Measurements from ENCODE around the gene KIF16B. TPM values are rescaled to one million over a fixed set of nuclear protein-coding genes. Genes with fewer than 3 reads are reported as not detected.

KIF16B gene
- total and polyA plus RNA-seq, 2 experiments from 2014 or later: 8.2 to 26.5 TPM

DNA sequence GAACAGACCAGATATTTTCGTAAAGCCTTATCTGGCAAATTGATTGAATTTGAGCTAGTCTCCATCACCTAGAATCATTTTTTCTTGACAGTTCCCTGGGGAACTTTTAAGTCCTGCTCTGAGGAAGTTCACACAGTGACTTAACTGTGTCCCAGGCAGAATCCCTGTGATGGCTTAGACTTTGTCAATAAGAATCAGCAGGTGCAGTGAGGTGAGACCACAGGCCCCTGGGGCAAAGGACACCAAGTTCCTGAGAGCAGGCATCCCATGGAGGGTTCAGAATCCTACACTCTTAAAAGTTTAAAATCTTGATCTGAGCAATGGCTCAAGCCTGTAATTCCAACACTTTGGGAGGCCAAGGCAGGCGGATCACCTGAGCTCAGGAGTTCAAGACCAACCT is 13.0 kb downstream of the KIF16B start:
- DNase-seq (ENCODE audit: low read depth in 1 of 2, low spot score in 1 of 2): no peak
- H3K36me3 ChIP-seq: no peaks in the 10 kb centered on the region
- H3K4me3 ChIP-seq: no peak overlapping the region
- no peaks in the 10 kb centered on the region for H3K27me3 ChIP-seq
- H3K27ac ChIP-seq: no peak overlapping the region
- no peaks in the 10 kb centered on the region for H3K9me3 ChIP-seq (ENCODE audit: low read depth)
- peaks cover 2% of the 10 kb centered on the region for H3K4me1 ChIP-seq (ENCODE audit: low read depth)
- TF ChIP-seq, protein P1, sequence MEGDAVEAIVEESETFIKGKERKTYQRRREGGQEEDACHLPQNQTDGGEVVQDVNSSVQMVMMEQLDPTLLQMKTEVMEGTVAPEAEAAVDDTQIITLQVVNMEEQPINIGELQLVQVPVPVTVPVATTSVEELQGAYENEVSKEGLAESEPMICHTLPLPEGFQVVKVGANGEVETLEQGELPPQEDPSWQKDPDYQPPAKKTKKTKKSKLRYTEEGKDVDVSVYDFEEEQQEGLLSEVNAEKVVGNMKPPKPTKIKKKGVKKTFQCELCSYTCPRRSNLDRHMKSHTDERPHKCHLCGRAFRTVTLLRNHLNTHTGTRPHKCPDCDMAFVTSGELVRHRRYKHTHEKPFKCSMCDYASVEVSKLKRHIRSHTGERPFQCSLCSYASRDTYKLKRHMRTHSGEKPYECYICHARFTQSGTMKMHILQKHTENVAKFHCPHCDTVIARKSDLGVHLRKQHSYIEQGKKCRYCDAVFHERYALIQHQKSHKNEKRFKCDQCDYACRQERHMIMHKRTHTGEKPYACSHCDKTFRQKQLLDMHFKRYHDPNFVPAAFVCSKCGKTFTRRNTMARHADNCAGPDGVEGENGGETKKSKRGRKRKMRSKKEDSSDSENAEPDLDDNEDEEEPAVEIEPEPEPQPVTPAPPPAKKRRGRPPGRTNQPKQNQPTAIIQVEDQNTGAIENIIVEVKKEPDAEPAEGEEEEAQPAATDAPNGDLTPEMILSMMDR (IDR thresholded peaks at IDR 0.05; ENCODE audit: low read depth, low read length): no peak

- Histone ChIP-seq H3K9me3 (ENCODE audit: low read depth) (no peaks in the 10 kb centered on the region), H3K27ac (no peak overlapping the region), H3K27me3 (no peaks in the 10 kb centered on the region), H3K4me3 (no peak overlapping the region), H3K36me3 (no peaks in the 10 kb centered on the region), H3K4me1 (ENCODE audit: low read depth) (no peaks in the 10 kb centered on the region)
- TF ChIP-seq, protein P1 (IDR thresholded peaks at IDR 0.05; ENCODE audit: low read depth, low read length): no peak
- peak in 1 of 2 donors; percentile 57 for DNase-seq (ENCODE audit: low read depth in 1 of 2, low spot score in 1 of 2)
Measured at GRCh38 chr20:16556301-16556700, 16.9 kb downstream of the KIF16B start.

DNA sequence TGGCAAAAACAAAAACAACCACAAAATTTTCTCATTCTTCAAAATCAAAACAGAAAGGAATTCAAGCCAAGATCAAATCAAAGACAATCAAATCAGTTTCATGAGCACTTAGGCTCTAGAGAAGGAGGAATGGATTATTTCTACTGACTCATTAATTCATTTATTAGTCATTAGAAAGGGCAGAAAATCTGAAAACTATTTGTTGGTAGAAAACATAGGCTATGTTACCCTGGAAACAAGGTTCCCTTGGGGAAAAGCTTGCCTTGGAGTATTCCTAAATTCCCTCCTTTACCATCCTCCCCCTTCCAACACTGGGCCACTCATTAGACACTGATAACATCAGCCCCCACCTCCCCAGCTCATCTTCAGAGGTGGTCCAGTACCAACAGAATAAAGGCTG is 17.5 kb downstream of the KIF16B start:
- H3K4me3 ChIP-seq: no peak overlapping the region
- H3K9me3 ChIP-seq (ENCODE audit: low read depth): no peaks in the 10 kb centered on the region
- DNase-seq (ENCODE audit: low read depth in 1 of 2, low spot score in 1 of 2): peak in 1 of 2 donors; percentile 38
- TF ChIP-seq, protein P1 (IDR thresholded peaks at IDR 0.05; ENCODE audit: low read depth, low read length): no peak
- no peaks in the 10 kb centered on the region for H3K27me3 ChIP-seq
- H3K36me3 ChIP-seq: no peaks in the 10 kb centered on the region
- H3K4me1 ChIP-seq (ENCODE audit: low read depth): no peaks in the 10 kb centered on the region
- no peak overlapping the region for H3K27ac ChIP-seq

GRCh38 chr20:16554766-16555543 is 18.3 kb downstream of the KIF16B start:
- Histone ChIP-seq H3K4me1 (ENCODE audit: low read depth) (no peaks in the 10 kb centered on the region), H3K27me3 (no peaks in the 10 kb centered on the region), H3K27ac (no peak overlapping the region), H3K4me3 (no peak overlapping the region), H3K36me3 (no peaks in the 10 kb centered on the region), H3K9me3 (ENCODE audit: low read depth) (no peaks in the 10 kb centered on the region)
- DNase-seq (ENCODE audit: low read depth in 1 of 2, low spot score in 1 of 2): no peak
- TF ChIP-seq, protein P1 (IDR thresholded peaks at IDR 0.05; ENCODE audit: low read depth, low read length): no peak

DNA sequence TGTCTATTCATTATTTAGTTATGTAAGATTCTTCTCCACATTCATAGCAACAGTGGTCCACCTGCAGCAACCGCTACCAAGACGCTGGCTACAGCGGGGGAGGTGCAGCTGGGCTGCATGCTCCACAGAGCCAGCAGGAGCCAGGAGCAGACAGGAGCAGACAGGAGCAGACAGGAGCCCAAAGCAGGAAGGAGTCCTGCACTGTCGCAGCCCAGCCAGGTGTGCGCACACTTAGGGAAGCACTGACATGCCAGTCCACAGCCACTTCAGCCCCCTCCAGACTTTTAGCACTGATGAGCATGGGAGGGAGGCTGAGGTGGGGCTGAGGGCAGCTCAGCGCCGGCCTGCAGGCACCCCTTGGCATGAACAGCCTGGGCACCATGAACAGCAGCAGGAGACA is 19.6 kb downstream of the KIF16B start:
- Histone ChIP-seq H3K4me3 (no peak overlapping the region), H3K27me3 (no peaks in the 10 kb centered on the region), H3K4me1 (ENCODE audit: low read depth) (no peaks in the 10 kb centered on the region), H3K27ac (no peak overlapping the region), H3K36me3 (no peaks in the 10 kb centered on the region), H3K9me3 (ENCODE audit: low read depth) (no peaks in the 10 kb centered on the region)
- no peak for DNase-seq (ENCODE audit: low read depth in 1 of 2, low spot score in 1 of 2)
- TF ChIP-seq, protein P1 (IDR thresholded peaks at IDR 0.05; ENCODE audit: low read depth, low read length): no peak
